HL-60 (cell line): ENCODE measurements around the gene PDE1C.

Experiments
- GABPA ChIP-seq: IDR thresholded peaks from 2 replicates; pipeline ENCODE4 v1.6.1; 2012; ENCODE audit warnings: low read depth
- TF ChIP-seq, protein P1 (sequence below): IDR thresholded peaks from 2 replicates; pipeline ENCODE4 v1.6.1; 2012; ENCODE audit warnings: low read depth; ENCODE audit not compliant: insufficient replicate concordance
- TF ChIP-seq, protein P2 (sequence below): IDR thresholded peaks from one replicate; pipeline ENCODE4 v1.5.1; 2011; ENCODE audit warnings: low read length, control low read depth, inconsistent platforms; ENCODE audit not compliant: insufficient read depth

DNA sequence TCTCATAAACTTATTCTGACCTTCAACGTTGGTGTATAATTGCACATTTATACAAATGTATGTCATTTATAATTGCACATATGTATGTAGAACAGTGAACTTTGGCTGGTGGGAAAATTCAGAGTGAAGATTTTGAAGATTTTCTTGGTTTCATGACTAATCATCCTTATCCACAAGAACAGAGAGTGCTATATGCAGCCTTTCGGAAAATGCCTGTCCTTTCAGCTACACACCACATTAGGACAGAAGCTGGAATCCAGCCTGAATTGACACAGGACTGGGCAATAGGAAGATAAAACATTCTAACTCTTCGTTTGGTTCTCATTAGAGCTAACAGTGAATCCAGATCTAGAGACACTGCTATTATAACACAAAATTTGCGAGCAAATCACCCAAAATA lies 166.2 kb downstream of the PDE1C start:
- TF ChIP-seq, protein P1, sequence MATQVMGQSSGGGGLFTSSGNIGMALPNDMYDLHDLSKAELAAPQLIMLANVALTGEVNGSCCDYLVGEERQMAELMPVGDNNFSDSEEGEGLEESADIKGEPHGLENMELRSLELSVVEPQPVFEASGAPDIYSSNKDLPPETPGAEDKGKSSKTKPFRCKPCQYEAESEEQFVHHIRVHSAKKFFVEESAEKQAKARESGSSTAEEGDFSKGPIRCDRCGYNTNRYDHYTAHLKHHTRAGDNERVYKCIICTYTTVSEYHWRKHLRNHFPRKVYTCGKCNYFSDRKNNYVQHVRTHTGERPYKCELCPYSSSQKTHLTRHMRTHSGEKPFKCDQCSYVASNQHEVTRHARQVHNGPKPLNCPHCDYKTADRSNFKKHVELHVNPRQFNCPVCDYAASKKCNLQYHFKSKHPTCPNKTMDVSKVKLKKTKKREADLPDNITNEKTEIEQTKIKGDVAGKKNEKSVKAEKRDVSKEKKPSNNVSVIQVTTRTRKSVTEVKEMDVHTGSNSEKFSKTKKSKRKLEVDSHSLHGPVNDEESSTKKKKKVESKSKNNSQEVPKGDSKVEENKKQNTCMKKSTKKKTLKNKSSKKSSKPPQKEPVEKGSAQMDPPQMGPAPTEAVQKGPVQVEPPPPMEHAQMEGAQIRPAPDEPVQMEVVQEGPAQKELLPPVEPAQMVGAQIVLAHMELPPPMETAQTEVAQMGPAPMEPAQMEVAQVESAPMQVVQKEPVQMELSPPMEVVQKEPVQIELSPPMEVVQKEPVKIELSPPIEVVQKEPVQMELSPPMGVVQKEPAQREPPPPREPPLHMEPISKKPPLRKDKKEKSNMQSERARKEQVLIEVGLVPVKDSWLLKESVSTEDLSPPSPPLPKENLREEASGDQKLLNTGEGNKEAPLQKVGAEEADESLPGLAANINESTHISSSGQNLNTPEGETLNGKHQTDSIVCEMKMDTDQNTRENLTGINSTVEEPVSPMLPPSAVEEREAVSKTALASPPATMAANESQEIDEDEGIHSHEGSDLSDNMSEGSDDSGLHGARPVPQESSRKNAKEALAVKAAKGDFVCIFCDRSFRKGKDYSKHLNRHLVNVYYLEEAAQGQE = no peak
- TF ChIP-seq, protein P2, sequence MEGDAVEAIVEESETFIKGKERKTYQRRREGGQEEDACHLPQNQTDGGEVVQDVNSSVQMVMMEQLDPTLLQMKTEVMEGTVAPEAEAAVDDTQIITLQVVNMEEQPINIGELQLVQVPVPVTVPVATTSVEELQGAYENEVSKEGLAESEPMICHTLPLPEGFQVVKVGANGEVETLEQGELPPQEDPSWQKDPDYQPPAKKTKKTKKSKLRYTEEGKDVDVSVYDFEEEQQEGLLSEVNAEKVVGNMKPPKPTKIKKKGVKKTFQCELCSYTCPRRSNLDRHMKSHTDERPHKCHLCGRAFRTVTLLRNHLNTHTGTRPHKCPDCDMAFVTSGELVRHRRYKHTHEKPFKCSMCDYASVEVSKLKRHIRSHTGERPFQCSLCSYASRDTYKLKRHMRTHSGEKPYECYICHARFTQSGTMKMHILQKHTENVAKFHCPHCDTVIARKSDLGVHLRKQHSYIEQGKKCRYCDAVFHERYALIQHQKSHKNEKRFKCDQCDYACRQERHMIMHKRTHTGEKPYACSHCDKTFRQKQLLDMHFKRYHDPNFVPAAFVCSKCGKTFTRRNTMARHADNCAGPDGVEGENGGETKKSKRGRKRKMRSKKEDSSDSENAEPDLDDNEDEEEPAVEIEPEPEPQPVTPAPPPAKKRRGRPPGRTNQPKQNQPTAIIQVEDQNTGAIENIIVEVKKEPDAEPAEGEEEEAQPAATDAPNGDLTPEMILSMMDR = no peak
- no peak for TF ChIP-seq GABPA
